SK-N-SH treated with all-trans-retinoic acid at 6 μM for 48 hours (cell line): ENCODE measurements around the gene NXF1.

Source experiments
- ATAC-seq: fragments of 200-7000 bp; cut with Tn5 transposase; 3 replicates; pipeline ENCODE4 v1.9.1; 2020; ENCODE audit warnings: mild to moderate bottlenecking, moderate library complexity
- ARNTL ChIP-seq: fragments of 450-650 bp; formaldehyde crosslinking; IDR thresholded peaks from 2 replicates; pipeline ENCODE4 v1.5.0; 2020; ENCODE audit warnings: low read depth, mild to moderate bottlenecking, moderate library complexity, borderline replicate concordance
- BACH2 ChIP-seq: fragments of 250-450 bp; sonication (Bioruptor Pico); IDR thresholded peaks from 2 replicates; pipeline ENCODE4 v1.9.0; 2021; ENCODE audit warnings: mild to moderate bottlenecking, borderline replicate concordance
- ESRRG ChIP-seq: fragments of 250-450 bp; sonication (Bioruptor Pico); IDR thresholded peaks from 2 replicates; pipeline ENCODE4 v1.6.1; 2021; ENCODE audit warnings: mild to moderate bottlenecking
- GLIS3 ChIP-seq: fragments of 250-450 bp; sonication (Bioruptor Pico); IDR thresholded peaks from 2 replicates; pipeline ENCODE4 v1.5.0; 2020; ENCODE audit warnings: mild to moderate bottlenecking, moderate library complexity
- OSR1 ChIP-seq: fragments of 250-450 bp; sonication (Bioruptor Pico); IDR thresholded peaks from 2 replicates; pipeline ENCODE4 v1.8.0; 2022; ENCODE audit warnings: moderate library complexity, mild to moderate bottlenecking, inconsistent platforms
- PPARA ChIP-seq: fragments of 250-450 bp; sonication (Bioruptor Pico); IDR thresholded peaks from 2 replicates; pipeline ENCODE4 v1.5.0; 2020; ENCODE audit warnings: mild to moderate bottlenecking, borderline replicate concordance
- RARB ChIP-seq: fragments of 250-450 bp; sonication (Bioruptor Pico); IDR thresholded peaks from 2 replicates; pipeline ENCODE4 v1.8.0; 2021; ENCODE audit warnings: mild to moderate bottlenecking, moderate library complexity
- SNAI2 ChIP-seq: fragments of 250-450 bp; sonication (Bioruptor Pico); IDR thresholded peaks from 2 replicates; pipeline ENCODE4 v1.5.0; 2020; ENCODE audit warnings: mild to moderate bottlenecking, moderate library complexity
- TCF4 ChIP-seq: fragments of 250-450 bp; sonication (Bioruptor Pico); IDR thresholded peaks from 2 replicates; pipeline ENCODE4 v1.8.0; 2021; ENCODE audit warnings: mild to moderate bottlenecking, moderate library complexity, borderline replicate concordance
- TOX ChIP-seq: fragments of 250-450 bp; sonication (Bioruptor Pico); IDR thresholded peaks from 2 replicates; pipeline ENCODE4 v1.8.0; 2021; ENCODE audit warnings: mild to moderate bottlenecking, moderate library complexity, borderline replicate concordance
- ZC3H10 ChIP-seq: fragments of 250-450 bp; sonication (Bioruptor Pico); IDR thresholded peaks from 2 replicates; pipeline ENCODE4 v1.5.1; 2021; ENCODE audit warnings: mild to moderate bottlenecking, moderate library complexity
- ZFP3 ChIP-seq: fragments of 250-450 bp; sonication (Bioruptor Pico); IDR thresholded peaks from 2 replicates; pipeline ENCODE4 v1.5.0; 2020; ENCODE audit warnings: mild to moderate bottlenecking, moderate library complexity
- ZNF565 ChIP-seq: fragments of 450-650 bp; formaldehyde crosslinking; conservative IDR thresholded peaks from 2 replicates; pipeline ENCODE4 v1.5.0; 2020; ENCODE audit warnings: low read depth, mild to moderate bottlenecking, moderate library complexity
- TF ChIP-seq, protein P1 (sequence below): fragments of 250-450 bp; sonication (Bioruptor Pico); IDR thresholded peaks from 2 replicates; pipeline ENCODE4 v1.5.1; 2020; ENCODE audit warnings: low read depth, mild to moderate bottlenecking, moderate library complexity
- TF ChIP-seq, protein P2 (sequence below): fragments of 250-450 bp; sonication (Bioruptor Pico); IDR thresholded peaks from 2 replicates; pipeline ENCODE4 v1.8.0; 2020; ENCODE audit warnings: mild to moderate bottlenecking, moderate library complexity, borderline replicate concordance
- TF ChIP-seq, protein P3 (sequence below): fragments of 250-450 bp; sonication (Bioruptor Pico); IDR thresholded peaks from 2 replicates; pipeline ENCODE4 v1.5.0; 2020; ENCODE audit warnings: mild to moderate bottlenecking, moderate library complexity
- TF ChIP-seq, protein P4 (sequence below): fragments of 250-450 bp; sonication (Bioruptor Pico); IDR thresholded peaks from 2 replicates; pipeline ENCODE4 v1.8.0; 2021; ENCODE audit warnings: low read depth, mild to moderate bottlenecking, moderate library complexity, borderline replicate concordance

Gene NXF1

DNA sequence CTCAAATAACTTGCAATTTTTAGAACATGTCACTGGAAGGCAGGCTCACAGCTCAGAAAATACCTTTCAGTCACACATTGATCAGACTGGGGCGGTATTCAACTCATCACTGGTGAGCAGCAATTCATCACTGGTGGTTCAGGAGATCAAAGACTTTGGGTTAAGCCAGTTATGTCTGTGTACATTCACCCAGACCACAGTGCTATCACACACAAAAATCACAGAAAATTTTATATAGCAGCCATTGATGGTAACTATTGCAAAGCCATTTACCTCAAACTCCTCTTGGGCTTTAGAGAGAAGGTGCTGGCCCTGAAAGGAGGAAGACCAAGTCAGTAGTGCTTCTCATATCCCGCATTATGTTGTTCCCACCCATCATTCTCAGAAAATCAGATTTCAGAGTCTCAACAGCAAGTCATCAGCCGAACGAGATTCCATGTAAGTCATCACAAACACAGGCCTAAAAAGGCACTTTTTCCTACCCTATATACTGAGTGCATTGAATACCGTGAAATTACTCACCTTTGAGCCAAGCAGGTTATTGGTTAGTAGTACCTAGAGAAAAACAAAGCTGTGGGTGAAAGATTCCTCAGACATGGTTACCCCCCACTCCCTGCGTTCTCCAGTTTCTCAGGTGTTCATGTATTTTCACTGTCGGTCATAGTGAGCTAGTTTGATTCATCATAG, 48.2 kb upstream of the NXF1 start:
- TF ChIP-seq, protein P1, sequence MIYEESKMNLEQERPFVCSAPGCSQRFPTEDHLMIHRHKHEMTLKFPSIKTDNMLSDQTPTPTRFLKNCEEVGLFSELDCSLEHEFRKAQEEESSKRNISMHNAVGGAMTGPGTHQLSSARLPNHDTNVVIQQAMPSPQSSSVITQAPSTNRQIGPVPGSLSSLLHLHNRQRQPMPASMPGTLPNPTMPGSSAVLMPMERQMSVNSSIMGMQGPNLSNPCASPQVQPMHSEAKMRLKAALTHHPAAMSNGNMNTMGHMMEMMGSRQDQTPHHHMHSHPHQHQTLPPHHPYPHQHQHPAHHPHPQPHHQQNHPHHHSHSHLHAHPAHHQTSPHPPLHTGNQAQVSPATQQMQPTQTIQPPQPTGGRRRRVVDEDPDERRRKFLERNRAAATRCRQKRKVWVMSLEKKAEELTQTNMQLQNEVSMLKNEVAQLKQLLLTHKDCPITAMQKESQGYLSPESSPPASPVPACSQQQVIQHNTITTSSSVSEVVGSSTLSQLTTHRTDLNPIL (CRISPR knock-in tag): no peak
- TF ChIP-seq ESRRG (CRISPR knock-in tag): no peak
- TF ChIP-seq, protein P2, sequence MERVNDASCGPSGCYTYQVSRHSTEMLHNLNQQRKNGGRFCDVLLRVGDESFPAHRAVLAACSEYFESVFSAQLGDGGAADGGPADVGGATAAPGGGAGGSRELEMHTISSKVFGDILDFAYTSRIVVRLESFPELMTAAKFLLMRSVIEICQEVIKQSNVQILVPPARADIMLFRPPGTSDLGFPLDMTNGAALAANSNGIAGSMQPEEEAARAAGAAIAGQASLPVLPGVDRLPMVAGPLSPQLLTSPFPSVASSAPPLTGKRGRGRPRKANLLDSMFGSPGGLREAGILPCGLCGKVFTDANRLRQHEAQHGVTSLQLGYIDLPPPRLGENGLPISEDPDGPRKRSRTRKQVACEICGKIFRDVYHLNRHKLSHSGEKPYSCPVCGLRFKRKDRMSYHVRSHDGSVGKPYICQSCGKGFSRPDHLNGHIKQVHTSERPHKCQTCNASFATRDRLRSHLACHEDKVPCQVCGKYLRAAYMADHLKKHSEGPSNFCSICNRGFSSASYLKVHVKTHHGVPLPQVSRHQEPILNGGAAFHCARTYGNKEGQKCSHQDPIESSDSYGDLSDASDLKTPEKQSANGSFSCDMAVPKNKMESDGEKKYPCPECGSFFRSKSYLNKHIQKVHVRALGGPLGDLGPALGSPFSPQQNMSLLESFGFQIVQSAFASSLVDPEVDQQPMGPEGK (CRISPR knock-in tag): no peak
- no peak for TF ChIP-seq SNAI2 (CRISPR knock-in tag)
- TF ChIP-seq PPARA (CRISPR knock-in tag): no peak
- no peak for TF ChIP-seq ZFP3 (CRISPR knock-in tag)
- no peak for TF ChIP-seq TCF4
- ATAC-seq: no peak

DNA sequence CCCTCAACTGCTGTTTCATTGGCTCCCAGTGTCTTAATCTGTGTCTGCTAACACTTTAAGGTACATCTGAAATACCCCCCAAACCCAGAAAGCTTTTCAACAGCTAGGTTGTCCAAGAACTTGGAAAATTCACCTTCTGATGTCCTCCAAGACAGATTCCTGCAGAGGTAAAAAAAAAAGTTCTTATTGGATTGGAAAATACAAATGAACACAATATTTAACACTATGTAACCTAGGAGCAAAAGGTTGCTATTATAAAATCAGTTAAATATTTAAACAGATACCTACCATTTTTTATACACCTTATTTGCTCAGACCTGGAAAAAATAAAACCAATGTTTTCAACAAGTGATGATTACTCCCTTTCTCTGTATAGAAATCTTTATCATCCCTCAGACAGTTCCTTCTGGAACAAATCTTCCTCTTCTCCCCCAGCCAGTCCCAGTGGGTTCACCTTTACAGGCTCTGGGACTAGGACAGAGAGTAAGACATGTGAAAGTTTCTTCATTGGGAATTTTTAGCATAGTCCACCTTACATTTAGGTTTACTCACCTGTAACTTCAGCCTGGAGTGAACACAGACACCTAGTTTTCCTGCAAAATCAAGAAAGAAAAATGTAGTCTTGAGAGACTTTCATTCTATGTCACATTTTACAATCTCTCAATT, 47.4 kb upstream of the NXF1 start:
- TF ChIP-seq TOX (CRISPR knock-in tag) (no peak), TCF4 (no peak), ZC3H10 (CRISPR knock-in tag) (no peak), PPARA (CRISPR knock-in tag) (no peak), SNAI2 (CRISPR knock-in tag) (no peak), ZFP3 (CRISPR knock-in tag) (no peak), RARB (CRISPR knock-in tag) (no peak), OSR1 (CRISPR knock-in tag) (no peak), ARNTL (CRISPR knock-in tag) (no peak)
- TF ChIP-seq, protein P3, sequence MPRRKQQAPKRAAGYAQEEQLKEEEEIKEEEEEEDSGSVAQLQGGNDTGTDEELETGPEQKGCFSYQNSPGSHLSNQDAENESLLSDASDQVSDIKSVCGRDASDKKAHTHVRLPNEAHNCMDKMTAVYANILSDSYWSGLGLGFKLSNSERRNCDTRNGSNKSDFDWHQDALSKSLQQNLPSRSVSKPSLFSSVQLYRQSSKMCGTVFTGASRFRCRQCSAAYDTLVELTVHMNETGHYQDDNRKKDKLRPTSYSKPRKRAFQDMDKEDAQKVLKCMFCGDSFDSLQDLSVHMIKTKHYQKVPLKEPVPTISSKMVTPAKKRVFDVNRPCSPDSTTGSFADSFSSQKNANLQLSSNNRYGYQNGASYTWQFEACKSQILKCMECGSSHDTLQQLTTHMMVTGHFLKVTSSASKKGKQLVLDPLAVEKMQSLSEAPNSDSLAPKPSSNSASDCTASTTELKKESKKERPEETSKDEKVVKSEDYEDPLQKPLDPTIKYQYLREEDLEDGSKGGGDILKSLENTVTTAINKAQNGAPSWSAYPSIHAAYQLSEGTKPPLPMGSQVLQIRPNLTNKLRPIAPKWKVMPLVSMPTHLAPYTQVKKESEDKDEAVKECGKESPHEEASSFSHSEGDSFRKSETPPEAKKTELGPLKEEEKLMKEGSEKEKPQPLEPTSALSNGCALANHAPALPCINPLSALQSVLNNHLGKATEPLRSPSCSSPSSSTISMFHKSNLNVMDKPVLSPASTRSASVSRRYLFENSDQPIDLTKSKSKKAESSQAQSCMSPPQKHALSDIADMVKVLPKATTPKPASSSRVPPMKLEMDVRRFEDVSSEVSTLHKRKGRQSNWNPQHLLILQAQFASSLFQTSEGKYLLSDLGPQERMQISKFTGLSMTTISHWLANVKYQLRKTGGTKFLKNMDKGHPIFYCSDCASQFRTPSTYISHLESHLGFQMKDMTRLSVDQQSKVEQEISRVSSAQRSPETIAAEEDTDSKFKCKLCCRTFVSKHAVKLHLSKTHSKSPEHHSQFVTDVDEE (CRISPR knock-in tag): no peak
- TF ChIP-seq, protein P1 (CRISPR knock-in tag): no peak
- TF ChIP-seq, protein P2 (CRISPR knock-in tag): no peak

DNA sequence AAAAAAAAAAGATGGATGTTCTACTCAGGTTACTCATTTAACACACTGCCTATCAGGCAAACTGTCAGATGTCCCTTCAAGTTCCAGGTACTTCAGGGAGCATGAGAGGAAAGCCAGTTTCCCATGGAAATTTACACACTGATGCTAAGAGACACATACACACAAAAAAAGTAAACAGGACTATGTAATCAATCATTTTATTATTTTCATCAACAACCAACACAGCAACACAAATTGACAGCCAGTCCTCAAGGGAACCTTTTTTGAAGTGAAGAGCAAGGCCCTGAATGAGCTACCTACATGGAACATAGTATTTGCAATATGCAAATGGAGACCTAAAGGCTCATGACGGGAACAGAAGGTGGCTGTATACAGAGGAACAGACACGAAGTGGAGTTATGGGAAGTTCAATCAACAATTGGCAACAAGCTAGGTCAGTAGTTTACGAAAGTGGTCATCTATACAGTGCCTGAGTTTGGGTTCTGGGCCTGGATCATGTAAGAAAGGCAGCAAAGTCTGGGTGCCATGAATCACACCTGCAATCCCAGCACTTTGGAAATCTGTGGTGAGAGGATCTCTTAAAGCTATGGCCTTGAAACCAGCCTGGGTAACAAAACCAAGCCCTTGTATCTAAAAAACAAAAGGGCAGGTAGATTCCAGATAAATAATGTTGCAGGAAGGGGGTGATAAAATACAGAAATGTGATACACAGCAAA, 46.7 kb upstream of the NXF1 start:
- ATAC-seq: no peak
- TF ChIP-seq, protein P4, sequence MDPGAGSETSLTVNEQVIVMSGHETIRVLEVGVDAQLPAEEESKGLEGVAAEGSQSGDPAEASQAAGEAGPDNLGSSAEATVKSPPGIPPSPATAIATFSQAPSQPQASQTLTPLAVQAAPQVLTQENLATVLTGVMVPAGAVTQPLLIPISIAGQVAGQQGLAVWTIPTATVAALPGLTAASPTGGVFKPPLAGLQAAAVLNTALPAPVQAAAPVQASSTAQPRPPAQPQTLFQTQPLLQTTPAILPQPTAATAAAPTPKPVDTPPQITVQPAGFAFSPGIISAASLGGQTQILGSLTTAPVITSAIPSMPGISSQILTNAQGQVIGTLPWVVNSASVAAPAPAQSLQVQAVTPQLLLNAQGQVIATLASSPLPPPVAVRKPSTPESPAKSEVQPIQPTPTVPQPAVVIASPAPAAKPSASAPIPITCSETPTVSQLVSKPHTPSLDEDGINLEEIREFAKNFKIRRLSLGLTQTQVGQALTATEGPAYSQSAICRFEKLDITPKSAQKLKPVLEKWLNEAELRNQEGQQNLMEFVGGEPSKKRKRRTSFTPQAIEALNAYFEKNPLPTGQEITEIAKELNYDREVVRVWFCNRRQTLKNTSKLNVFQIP (CRISPR knock-in tag): no peak
- TF ChIP-seq TCF4: no peak
- no peak for TF ChIP-seq ZNF565
- no peak for TF ChIP-seq RARB (CRISPR knock-in tag)
- TF ChIP-seq SNAI2 (CRISPR knock-in tag): no peak
- no peak for TF ChIP-seq TOX (CRISPR knock-in tag)
- TF ChIP-seq BACH2 (CRISPR knock-in tag): no peak
- TF ChIP-seq GLIS3: no peak
- TF ChIP-seq, protein P2 (CRISPR knock-in tag): no peak
- TF ChIP-seq, protein P1 (CRISPR knock-in tag): no peak
- TF ChIP-seq ARNTL (CRISPR knock-in tag): no peak

More for the DNA sequence above, 47.4 kb upstream of the NXF1 start:
- ATAC-seq: no peak
